Measurements from ENCODE around the gene SPINDOC. TPM values are rescaled to one million over a fixed set of nuclear protein-coding genes. Genes with fewer than 3 reads are reported as not detected.

The SPINDOC gene
- total RNA-seq, 4 donors from 2014 or later: 1.5 to 9.8 (median 5.2) TPM

DNA sequence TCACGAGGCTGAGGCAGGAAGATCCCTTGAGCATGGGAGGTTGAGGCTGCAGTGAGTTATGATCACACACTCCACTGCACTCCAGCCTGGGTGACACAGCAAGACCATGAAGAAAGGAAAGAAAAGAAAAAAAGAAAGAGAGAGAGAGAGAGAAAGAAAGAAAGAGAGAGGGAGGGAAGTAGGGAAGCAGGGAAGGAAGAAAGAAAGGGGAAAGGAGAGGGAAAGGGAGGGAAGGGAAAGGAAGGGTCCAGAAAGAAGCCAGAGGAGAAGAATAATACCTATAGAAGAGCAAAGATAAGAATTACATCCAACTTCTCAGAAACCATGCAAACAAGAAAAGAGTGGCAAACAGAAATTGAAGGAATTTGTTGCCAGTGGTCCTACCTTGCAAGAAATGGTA is 27.4 kb upstream of the SPINDOC start:
- in situ Hi-C loops (cut with MboI; ENCODE audit: low pct_ligation_motif_present in 1 of 4, low pct_unique_long_range_greater_than_20kb in 1 of 4, low sequenced_read_pairs in 3 of 4): no loop called here

DNA sequence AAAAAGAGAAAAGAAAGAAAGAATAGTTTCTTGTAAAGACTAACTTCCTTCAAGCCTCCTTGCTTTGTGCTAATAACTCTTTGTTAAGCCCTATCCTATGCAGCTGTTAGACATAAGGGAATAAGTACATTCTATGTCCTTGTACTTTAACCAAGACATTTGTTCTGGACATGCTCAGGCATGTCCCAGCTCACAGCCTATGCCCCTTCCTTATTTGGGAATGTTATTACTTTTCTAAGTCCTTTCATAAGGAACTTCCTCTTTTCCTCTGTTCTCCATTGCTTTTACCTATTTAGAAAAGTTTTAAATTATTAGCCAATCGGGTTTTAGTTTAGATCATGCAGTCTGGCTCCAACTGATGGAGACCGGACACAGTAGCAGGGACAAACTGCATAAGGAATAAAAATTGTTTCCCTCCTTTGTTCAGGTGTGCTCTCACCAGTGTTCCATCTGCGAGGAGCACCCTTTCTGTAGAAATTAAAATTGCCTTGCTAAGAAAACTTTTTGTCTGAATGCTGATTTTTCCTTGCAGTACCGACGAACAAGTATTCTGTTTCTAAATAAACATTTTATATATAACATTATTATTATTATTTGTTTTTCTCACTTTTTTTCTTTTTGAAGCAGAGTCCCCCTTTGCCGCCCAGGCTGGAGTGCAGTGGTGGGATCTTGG is 21.6 kb upstream of the SPINDOC start:
- no peaks in the 10 kb centered on the region for H3K27me3 ChIP-seq
- WGBS, 2 donors (ENCODE audit: low coverage in 1 of 2): 91 to 93% methylated on average over 6 of the region's 6 CpGs
- in situ Hi-C loops (cut with MboI; ENCODE audit: low pct_ligation_motif_present in 1 of 4, low pct_unique_long_range_greater_than_20kb in 1 of 4, low sequenced_read_pairs in 3 of 4): no loop called here
- peaks cover 11 to 15% of the 10 kb centered on the region in 2 donors for H3K9me3 ChIP-seq
- intact Hi-C loops (cut with DNase I; ENCODE audit: low total_unique reads): no loop called here
- H3K27ac ChIP-seq: no peak overlapping the region
- no peak overlapping the region for H3K4me3 ChIP-seq
- no peaks in the 10 kb centered on the region for H3K36me3 ChIP-seq
- H3K4me1 ChIP-seq: no peaks in the 10 kb centered on the region
- no peak for DNase-seq
- no peak for TF ChIP-seq POLR2AphosphoS5 (IDR thresholded peaks at IDR 0.05)
- no peak for TF ChIP-seq POLR2A (IDR thresholded peaks at IDR 0.05)
- TF ChIP-seq EP300 (IDR thresholded peaks at IDR 0.05; ENCODE audit: low read depth): no peak
- TF ChIP-seq, protein P1, sequence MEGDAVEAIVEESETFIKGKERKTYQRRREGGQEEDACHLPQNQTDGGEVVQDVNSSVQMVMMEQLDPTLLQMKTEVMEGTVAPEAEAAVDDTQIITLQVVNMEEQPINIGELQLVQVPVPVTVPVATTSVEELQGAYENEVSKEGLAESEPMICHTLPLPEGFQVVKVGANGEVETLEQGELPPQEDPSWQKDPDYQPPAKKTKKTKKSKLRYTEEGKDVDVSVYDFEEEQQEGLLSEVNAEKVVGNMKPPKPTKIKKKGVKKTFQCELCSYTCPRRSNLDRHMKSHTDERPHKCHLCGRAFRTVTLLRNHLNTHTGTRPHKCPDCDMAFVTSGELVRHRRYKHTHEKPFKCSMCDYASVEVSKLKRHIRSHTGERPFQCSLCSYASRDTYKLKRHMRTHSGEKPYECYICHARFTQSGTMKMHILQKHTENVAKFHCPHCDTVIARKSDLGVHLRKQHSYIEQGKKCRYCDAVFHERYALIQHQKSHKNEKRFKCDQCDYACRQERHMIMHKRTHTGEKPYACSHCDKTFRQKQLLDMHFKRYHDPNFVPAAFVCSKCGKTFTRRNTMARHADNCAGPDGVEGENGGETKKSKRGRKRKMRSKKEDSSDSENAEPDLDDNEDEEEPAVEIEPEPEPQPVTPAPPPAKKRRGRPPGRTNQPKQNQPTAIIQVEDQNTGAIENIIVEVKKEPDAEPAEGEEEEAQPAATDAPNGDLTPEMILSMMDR (IDR thresholded peaks at IDR 0.05): no peak

More for the DNA sequence above, 27.4 kb upstream of the SPINDOC start:
- intact Hi-C loops (cut with DNase I; ENCODE audit: low total_unique reads): no loop called here
- no peaks in the 10 kb centered on the region for H3K4me1 ChIP-seq
- TF ChIP-seq EP300 (IDR thresholded peaks at IDR 0.05; ENCODE audit: low read depth): no peak
- TF ChIP-seq, protein P1 (IDR thresholded peaks at IDR 0.05): no peak
- no peaks in the 10 kb centered on the region for H3K36me3 ChIP-seq
- no peak overlapping the region for H3K4me3 ChIP-seq
- DNase-seq: no peak
- no peaks in the 10 kb centered on the region for H3K27me3 ChIP-seq
- no peak overlapping the region for H3K27ac ChIP-seq
- 75 to 78% methylated on average over 1 of the region's 1 CpG for WGBS, 2 donors (ENCODE audit: low coverage in 1 of 2)
- H3K9me3 ChIP-seq: no peaks in the 10 kb centered on the region

DNA sequence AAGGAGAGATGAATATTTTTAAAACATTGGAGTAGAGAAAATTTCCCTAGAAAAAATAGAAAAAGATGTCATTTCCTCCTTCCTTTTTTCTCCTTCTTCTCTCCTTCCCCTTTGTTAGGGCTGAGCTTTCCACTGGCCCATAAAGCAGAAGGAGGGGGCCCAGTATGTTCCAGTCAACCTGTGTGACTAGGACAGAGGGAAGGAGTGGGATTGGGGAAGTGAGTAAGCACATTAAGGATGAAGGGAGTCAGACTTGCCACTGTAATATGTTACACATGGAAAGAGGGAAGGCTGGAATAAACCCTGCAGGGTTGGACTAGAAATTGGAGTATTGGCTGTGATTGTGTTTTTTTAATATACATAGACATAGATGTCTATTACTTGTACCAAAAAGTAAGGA is 20.1 kb upstream of the SPINDOC start:
- no peak overlapping the region for H3K27ac ChIP-seq
- in situ Hi-C loops (cut with MboI; ENCODE audit: low pct_ligation_motif_present in 1 of 4, low pct_unique_long_range_greater_than_20kb in 1 of 4, low sequenced_read_pairs in 3 of 4) (no loop called here), intact Hi-C loops (cut with DNase I; ENCODE audit: low total_unique reads) (no loop called here)
- no peaks in the 10 kb centered on the region for H3K4me1 ChIP-seq
- H3K4me3 ChIP-seq: no peak overlapping the region
- no peak for DNase-seq
- no peaks in the 10 kb centered on the region for H3K27me3 ChIP-seq
- H3K36me3 ChIP-seq: no peaks in the 10 kb centered on the region
- TF ChIP-seq, protein P1 (IDR thresholded peaks at IDR 0.05): no peak
- TF ChIP-seq POLR2A (IDR thresholded peaks at IDR 0.05): no peak
- no peak for TF ChIP-seq POLR2AphosphoS5 (IDR thresholded peaks at IDR 0.05)
- no peak for TF ChIP-seq EP300 (IDR thresholded peaks at IDR 0.05; ENCODE audit: low read depth)
- peaks cover 11 to 15% of the 10 kb centered on the region in 2 donors for H3K9me3 ChIP-seq

DNA sequence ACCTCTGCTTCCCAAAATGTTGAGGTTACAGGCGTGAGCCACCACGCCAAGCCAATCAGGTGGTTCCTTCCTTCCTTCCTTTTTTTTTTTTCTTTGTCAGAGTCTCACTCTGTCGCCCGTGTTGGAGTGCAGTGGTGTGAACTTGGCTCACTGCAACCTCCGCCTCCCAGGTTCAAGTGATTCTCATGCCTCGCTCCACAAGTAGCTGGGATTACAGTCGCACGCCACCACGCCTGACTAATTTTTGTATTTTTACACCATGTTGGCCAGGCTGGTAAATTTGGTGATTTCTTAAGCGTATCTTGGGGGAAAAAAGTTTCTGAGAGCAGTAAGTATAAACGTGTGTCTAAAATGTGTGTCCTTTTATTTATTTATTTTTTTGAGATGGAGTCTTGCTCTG is 18.2 kb upstream of the SPINDOC start:
- no peak for DNase-seq
- H3K4me1 ChIP-seq: no peaks in the 10 kb centered on the region
- intact Hi-C loops (cut with DNase I; ENCODE audit: low total_unique reads) (no loop called here), in situ Hi-C loops (cut with MboI; ENCODE audit: low pct_ligation_motif_present in 1 of 4, low pct_unique_long_range_greater_than_20kb in 1 of 4, low sequenced_read_pairs in 3 of 4) (no loop called here)
- no peak overlapping the region for H3K27ac ChIP-seq
- no peaks in the 10 kb centered on the region for H3K27me3 ChIP-seq
- WGBS, 2 donors (ENCODE audit: low coverage in 1 of 2): 79% methylated on average over 11 of the region's 11 CpGs; no CpG with 5 or more reads in 1 of the 2 donors
- no peak overlapping the region for H3K4me3 ChIP-seq
- TF ChIP-seq POLR2A (IDR thresholded peaks at IDR 0.05) (no peak), POLR2AphosphoS5 (IDR thresholded peaks at IDR 0.05) (no peak)
- H3K36me3 ChIP-seq: no peaks in the 10 kb centered on the region
- H3K9me3 ChIP-seq: peaks cover 11 to 15% of the 10 kb centered on the region in 2 donors

DNA sequence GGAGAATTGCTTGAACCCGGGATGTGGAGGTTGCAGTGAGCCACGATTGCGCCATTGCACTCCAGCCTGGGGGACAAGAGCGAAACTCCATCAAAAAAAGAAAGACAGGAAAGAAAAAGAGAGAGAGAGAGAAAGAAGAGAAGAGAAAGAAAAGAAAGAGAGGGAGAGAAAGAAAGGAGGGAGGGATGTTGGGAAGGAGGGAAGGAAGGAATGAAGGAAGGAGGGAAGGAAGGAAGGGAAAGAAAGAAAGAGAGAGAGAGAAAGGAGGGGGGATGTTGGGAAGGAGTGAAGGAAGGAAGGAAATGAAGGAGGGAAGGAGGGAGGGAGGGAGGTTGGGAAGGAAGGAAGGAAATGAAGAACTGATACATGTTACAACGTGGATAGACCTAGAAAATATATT is 12.3 kb upstream of the SPINDOC start:
- H3K9me3 ChIP-seq: no peaks in the 10 kb centered on the region

More for the DNA sequence above, 12.3 kb upstream of the SPINDOC start:
- 81% methylated on average over 4 to 5 of the region's 5 CpGs for WGBS, 2 donors (ENCODE audit: low coverage in 1 of 2)
- in situ Hi-C loops (cut with MboI; ENCODE audit: low pct_ligation_motif_present in 1 of 4, low pct_unique_long_range_greater_than_20kb in 1 of 4, low sequenced_read_pairs in 3 of 4): no loop called here
- Histone ChIP-seq H3K27me3 (no peaks in the 10 kb centered on the region), H3K4me1 (peaks cover 0 to 15% (median 11%) of the 10 kb centered on the region in 4 donors), H3K36me3 (no peaks in the 10 kb centered on the region), H3K27ac (no peak overlapping the region), H3K4me3 (no peak overlapping the region)
- no peak for DNase-seq
- intact Hi-C loops (cut with DNase I; ENCODE audit: low total_unique reads): no loop called here
- TF ChIP-seq POLR2AphosphoS5 (IDR thresholded peaks at IDR 0.05) (no peak), POLR2A (IDR thresholded peaks at IDR 0.05) (no peak), EP300 (IDR thresholded peaks at IDR 0.05; ENCODE audit: low read depth) (no peak)
- TF ChIP-seq, protein P1 (IDR thresholded peaks at IDR 0.05): no peak
